ENCODE results near the gene SLC9A2. TPM values are rescaled to one million over a fixed set of nuclear protein-coding genes. Genes with fewer than 3 reads are reported as not detected.

The SLC9A2 gene
- total and polyA plus RNA-seq, 7 experiments from 2014 or later, result 0.07 TPM; not detected in 6

GRCh38 chr2:102588213-102588939 lies 31.0 kb upstream of the SLC9A2 start:
- no peak for DNase-seq
- POLR2A ChIA-PET, result no interaction called here
- Histone ChIP-seq H3K27ac (ENCODE audit: low read depth, low read length) (no peak overlapping the region), H3K4me3 (ENCODE audit: low read length) (no peak overlapping the region), H3K36me3 (ENCODE audit: control insufficient read depth in 2 of 3, insufficient read depth in 3 of 3, low read length in 3 of 3) (no peaks in the 10 kb centered on the region), H3K9me3 (ENCODE audit: control insufficient read depth in 2 of 3, low read length in 3 of 3) (no peaks in the 10 kb centered on the region), H3K27me3 (ENCODE audit: control insufficient read depth in 2 of 2, insufficient read depth in 2 of 2, low read length in 2 of 2) (no peaks in the 10 kb centered on the region), H3K4me1 (ENCODE audit: control insufficient read depth in 2 of 2, insufficient read depth in 2 of 2, low read length in 2 of 2) (no peaks in the 10 kb centered on the region)
- ATAC-seq, result no peak
- Mint-ChIP-seq H3K27me3 (peaks cover 10 to 25% (median 20%) of the 10 kb centered on the region in 5 donors), H3K4me3 (no peak overlapping the region), H3K4me1 (peaks cover 0 to 2% (median 0%) of the 10 kb centered on the region in 7 donors), H3K36me3 (no peaks in the 10 kb centered on the region), H3K27ac (no peak overlapping the region), H3K9me3 (peaks cover 0 to 5% (median 0%) of the 10 kb centered on the region in 11 donors)
- CTCF ChIA-PET, result no interaction called here
- intact Hi-C loops (cut with micrococcal nuclease), result no loop called here

- ATAC-seq (no peak), DNase-seq (no peak)
- no peak overlapping the region for H3K4me3 ChIP-seq (ENCODE audit: low read length)
- CTCF ChIA-PET, result no interaction called here
- POLR2A ChIA-PET, result no interaction called here
- no peak overlapping the region for H3K27ac Mint-ChIP-seq
- H3K4me3 Mint-ChIP-seq, result no peak overlapping the region
- intact Hi-C loops (cut with micrococcal nuclease), result no loop called here
- H3K4me1 ChIP-seq (ENCODE audit: control insufficient read depth in 2 of 2, insufficient read depth in 2 of 2, low read length in 2 of 2), result no peaks in the 10 kb centered on the region
- no peaks in the 10 kb centered on the region for H3K27me3 ChIP-seq (ENCODE audit: control insufficient read depth in 2 of 2, insufficient read depth in 2 of 2, low read length in 2 of 2)
- no peak overlapping the region for H3K27ac ChIP-seq (ENCODE audit: low read depth, low read length)
- no peaks in the 10 kb centered on the region for H3K4me1 Mint-ChIP-seq
- H3K36me3 Mint-ChIP-seq, result no peaks in the 10 kb centered on the region
- H3K9me3 Mint-ChIP-seq, result no peaks in the 10 kb centered on the region
- peaks cover 9 to 29% (median 24%) of the 10 kb centered on the region in 5 donors for H3K27me3 Mint-ChIP-seq
- no peaks in the 10 kb centered on the region for H3K9me3 ChIP-seq (ENCODE audit: control insufficient read depth in 2 of 3, low read length in 3 of 3)
- no peaks in the 10 kb centered on the region for H3K36me3 ChIP-seq (ENCODE audit: control insufficient read depth in 2 of 3, insufficient read depth in 3 of 3, low read length in 3 of 3)
Observed at GRCh38 chr2:102589444-102589843, 29.9 kb upstream of the SLC9A2 start.

GRCh38 chr2:102591491-102592045 lies 27.8 kb upstream of the SLC9A2 start:
- Histone ChIP-seq H3K9me3 (ENCODE audit: control insufficient read depth in 2 of 3, low read length in 3 of 3) (no peaks in the 10 kb centered on the region), H3K36me3 (ENCODE audit: control insufficient read depth in 2 of 3, insufficient read depth in 3 of 3, low read length in 3 of 3) (no peaks in the 10 kb centered on the region), H3K4me3 (ENCODE audit: low read length) (no peak overlapping the region), H3K27me3 (ENCODE audit: control insufficient read depth in 2 of 2, insufficient read depth in 2 of 2, low read length in 2 of 2) (no peaks in the 10 kb centered on the region), H3K27ac (ENCODE audit: low read depth, low read length) (no peak overlapping the region), H3K4me1 (ENCODE audit: control insufficient read depth in 2 of 2, insufficient read depth in 2 of 2, low read length in 2 of 2) (no peaks in the 10 kb centered on the region)
- Mint-ChIP-seq H3K36me3 (no peaks in the 10 kb centered on the region), H3K4me1 (no peaks in the 10 kb centered on the region), H3K4me3 (no peak overlapping the region), H3K27me3 (peaks cover 10 to 34% (median 27%) of the 10 kb centered on the region in 5 donors), H3K9me3 (no peaks in the 10 kb centered on the region), H3K27ac (no peak overlapping the region)
- POLR2A ChIA-PET, result no interaction called here
- CTCF ChIA-PET, result no interaction called here
- intact Hi-C loops (cut with micrococcal nuclease), result loop anchor here in 1 of 2 donors (2.0 kb wide), 1 partner anchor 119 kb away; the partner anchor contains the start of gene SLC9A4
- ATAC-seq (no peak), DNase-seq (no peak)

- Mint-ChIP-seq H3K4me1 (no peaks in the 10 kb centered on the region), H3K27ac (no peak overlapping the region), H3K4me3 (no peak overlapping the region), H3K9me3 (no peaks in the 10 kb centered on the region), H3K27me3 (peaks cover 8 to 34% (median 26%) of the 10 kb centered on the region in 5 donors), H3K36me3 (no peaks in the 10 kb centered on the region)
- Histone ChIP-seq H3K4me1 (ENCODE audit: control insufficient read depth in 2 of 2, insufficient read depth in 2 of 2, low read length in 2 of 2) (no peaks in the 10 kb centered on the region), H3K27ac (ENCODE audit: low read depth, low read length) (no peak overlapping the region), H3K9me3 (ENCODE audit: control insufficient read depth in 2 of 3, low read length in 3 of 3) (no peaks in the 10 kb centered on the region), H3K27me3 (ENCODE audit: control insufficient read depth in 2 of 2, insufficient read depth in 2 of 2, low read length in 2 of 2) (no peaks in the 10 kb centered on the region), H3K4me3 (ENCODE audit: low read length) (no peak overlapping the region), H3K36me3 (ENCODE audit: control insufficient read depth in 2 of 3, insufficient read depth in 3 of 3, low read length in 3 of 3) (no peaks in the 10 kb centered on the region)
- ChIA-PET CTCF (no interaction called here), POLR2A (no interaction called here)
- no peak for ATAC-seq
- no peak for DNase-seq
- intact Hi-C loops (cut with micrococcal nuclease), result loop anchor here in 1 of 2 donors (2.0 kb wide), 1 partner anchor 120 kb away; the partner anchor contains the start of gene SLC9A4
Observed at GRCh38 chr2:102592601-102593000, 26.8 kb upstream of the SLC9A2 start.

- peaks cover 7 to 30% (median 22%) of the 10 kb centered on the region in 5 donors for H3K27me3 Mint-ChIP-seq
- intact Hi-C loops (cut with micrococcal nuclease), result loop anchor here in 1 of 2 donors (2.0 kb wide), 1 partner anchor 121 kb away; the partner anchor contains the start of gene SLC9A4
- no peak for DNase-seq
- H3K4me1 Mint-ChIP-seq, result no peaks in the 10 kb centered on the region
- H3K9me3 Mint-ChIP-seq, result no peaks in the 10 kb centered on the region
- no peak overlapping the region for H3K27ac Mint-ChIP-seq
- no peak overlapping the region for H3K4me3 Mint-ChIP-seq
- POLR2A ChIA-PET, result no interaction called here
- Histone ChIP-seq H3K9me3 (ENCODE audit: control insufficient read depth in 2 of 3, low read length in 3 of 3) (no peaks in the 10 kb centered on the region), H3K27ac (ENCODE audit: low read depth, low read length) (no peak overlapping the region), H3K36me3 (ENCODE audit: control insufficient read depth in 2 of 3, insufficient read depth in 3 of 3, low read length in 3 of 3) (no peaks in the 10 kb centered on the region), H3K4me3 (ENCODE audit: low read length) (no peak overlapping the region), H3K27me3 (ENCODE audit: control insufficient read depth in 2 of 2, insufficient read depth in 2 of 2, low read length in 2 of 2) (no peaks in the 10 kb centered on the region), H3K4me1 (ENCODE audit: control insufficient read depth in 2 of 2, insufficient read depth in 2 of 2, low read length in 2 of 2) (no peaks in the 10 kb centered on the region)
- no peak for ATAC-seq
- H3K36me3 Mint-ChIP-seq, result no peaks in the 10 kb centered on the region
- CTCF ChIA-PET, result no interaction called here
Observed at GRCh38 chr2:102593516-102593915, 25.8 kb upstream of the SLC9A2 start.

GRCh38 chr2:102594445-102595016 lies 24.8 kb upstream of the SLC9A2 start:
- H3K27me3 ChIP-seq (ENCODE audit: control insufficient read depth in 2 of 2, insufficient read depth in 2 of 2, low read length in 2 of 2), result no peaks in the 10 kb centered on the region
- ATAC-seq (no peak), DNase-seq (no peak)
- H3K9me3 ChIP-seq (ENCODE audit: control insufficient read depth in 2 of 3, low read length in 3 of 3), result no peaks in the 10 kb centered on the region
- H3K4me1 Mint-ChIP-seq, result no peaks in the 10 kb centered on the region
- H3K4me1 ChIP-seq (ENCODE audit: control insufficient read depth in 2 of 2, insufficient read depth in 2 of 2, low read length in 2 of 2), result no peaks in the 10 kb centered on the region
- H3K4me3 ChIP-seq (ENCODE audit: low read length), result no peak overlapping the region
- no peak overlapping the region for H3K27ac ChIP-seq (ENCODE audit: low read depth, low read length)
- H3K27me3 Mint-ChIP-seq, result peaks cover 8 to 28% (median 23%) of the 10 kb centered on the region in 5 donors
- ChIA-PET POLR2A (no interaction called here), CTCF (no interaction called here)
- no peaks in the 10 kb centered on the region for H3K36me3 Mint-ChIP-seq
- no peak overlapping the region for H3K4me3 Mint-ChIP-seq
- H3K36me3 ChIP-seq (ENCODE audit: control insufficient read depth in 2 of 3, insufficient read depth in 3 of 3, low read length in 3 of 3), result no peaks in the 10 kb centered on the region
- no peaks in the 10 kb centered on the region for H3K9me3 Mint-ChIP-seq
- intact Hi-C loops (cut with micrococcal nuclease), result no loop called here
- H3K27ac Mint-ChIP-seq, result no peak overlapping the region
